GM10266 (cell line): ENCODE measurements around the gene RNASE3.
"Not testable (repeated sequence)": the region's sequence is repeated elsewhere in the genome, so short reads cannot be mapped to it uniquely, and the experiment has no call there.

ENCODE experiments used
- DNase-seq: peaks from one replicate; pipeline ENCODE4 v3.0.0; 2012; ENCODE audit errors: extremely low spot score
- TF ChIP-seq, protein P1 (sequence below): IDR thresholded peaks from 2 replicates; pipeline ENCODE4 v1.5.1; 2012; ENCODE audit warnings: mild to moderate bottlenecking, low read depth; ENCODE audit not compliant: control insufficient read depth, insufficient read depth; ENCODE audit errors: missing control alignments

The RNASE3 gene

DNA sequence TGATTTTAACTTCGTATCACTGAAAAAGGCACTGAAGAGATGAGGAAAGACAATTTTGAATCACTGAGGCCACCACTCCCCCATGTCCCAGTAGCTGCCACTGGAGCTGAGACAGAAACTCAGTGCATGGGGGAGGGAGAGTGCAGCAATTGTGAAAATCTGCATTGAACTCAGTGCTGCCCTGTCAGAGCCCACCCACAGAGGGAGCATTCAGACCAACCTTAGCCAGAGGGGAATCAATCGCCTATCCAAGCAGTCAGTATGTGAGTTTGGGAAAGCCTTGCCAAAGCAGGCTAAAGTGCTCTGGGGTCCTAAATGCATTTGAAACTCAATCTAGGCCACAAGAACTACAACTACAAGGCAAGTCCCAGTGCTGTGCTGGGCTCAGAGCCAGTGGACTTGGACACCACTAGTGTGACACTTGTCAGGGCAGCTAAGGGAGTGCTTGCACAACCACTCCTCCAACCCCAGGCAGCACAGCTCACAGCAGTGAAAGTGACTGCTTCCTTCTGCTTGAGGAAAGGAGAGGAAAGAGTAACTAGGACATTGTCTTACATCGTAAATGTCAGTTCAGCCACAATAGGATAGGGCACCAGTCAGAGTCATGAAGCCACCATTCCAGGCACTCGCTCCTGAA, 13.3 kb downstream of the RNASE3 start:
- no peak for DNase-seq
- TF ChIP-seq, protein P1, sequence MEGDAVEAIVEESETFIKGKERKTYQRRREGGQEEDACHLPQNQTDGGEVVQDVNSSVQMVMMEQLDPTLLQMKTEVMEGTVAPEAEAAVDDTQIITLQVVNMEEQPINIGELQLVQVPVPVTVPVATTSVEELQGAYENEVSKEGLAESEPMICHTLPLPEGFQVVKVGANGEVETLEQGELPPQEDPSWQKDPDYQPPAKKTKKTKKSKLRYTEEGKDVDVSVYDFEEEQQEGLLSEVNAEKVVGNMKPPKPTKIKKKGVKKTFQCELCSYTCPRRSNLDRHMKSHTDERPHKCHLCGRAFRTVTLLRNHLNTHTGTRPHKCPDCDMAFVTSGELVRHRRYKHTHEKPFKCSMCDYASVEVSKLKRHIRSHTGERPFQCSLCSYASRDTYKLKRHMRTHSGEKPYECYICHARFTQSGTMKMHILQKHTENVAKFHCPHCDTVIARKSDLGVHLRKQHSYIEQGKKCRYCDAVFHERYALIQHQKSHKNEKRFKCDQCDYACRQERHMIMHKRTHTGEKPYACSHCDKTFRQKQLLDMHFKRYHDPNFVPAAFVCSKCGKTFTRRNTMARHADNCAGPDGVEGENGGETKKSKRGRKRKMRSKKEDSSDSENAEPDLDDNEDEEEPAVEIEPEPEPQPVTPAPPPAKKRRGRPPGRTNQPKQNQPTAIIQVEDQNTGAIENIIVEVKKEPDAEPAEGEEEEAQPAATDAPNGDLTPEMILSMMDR, result no peak

DNA sequence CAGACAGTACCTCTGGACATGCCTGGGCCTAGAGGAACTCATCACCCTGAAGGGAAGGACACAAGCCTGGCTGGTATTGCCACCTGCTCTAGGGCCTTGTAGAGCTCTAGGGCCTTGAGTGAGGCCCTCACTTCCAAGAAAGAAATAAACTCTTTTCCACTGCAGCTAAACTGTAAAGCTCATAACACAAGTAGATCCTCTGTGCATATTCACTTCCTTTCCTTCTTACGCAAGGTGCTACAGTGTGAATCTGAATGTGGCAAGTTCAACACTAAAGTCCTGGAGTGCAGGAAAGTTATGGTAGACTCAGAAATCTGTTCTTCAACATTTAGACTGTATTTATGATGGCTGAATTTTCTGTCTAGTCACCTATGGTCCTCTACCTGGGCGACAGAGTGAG, 14.5 kb downstream of the RNASE3 start:
- no peak for DNase-seq
- TF ChIP-seq, protein P1, result no peak

DNA sequence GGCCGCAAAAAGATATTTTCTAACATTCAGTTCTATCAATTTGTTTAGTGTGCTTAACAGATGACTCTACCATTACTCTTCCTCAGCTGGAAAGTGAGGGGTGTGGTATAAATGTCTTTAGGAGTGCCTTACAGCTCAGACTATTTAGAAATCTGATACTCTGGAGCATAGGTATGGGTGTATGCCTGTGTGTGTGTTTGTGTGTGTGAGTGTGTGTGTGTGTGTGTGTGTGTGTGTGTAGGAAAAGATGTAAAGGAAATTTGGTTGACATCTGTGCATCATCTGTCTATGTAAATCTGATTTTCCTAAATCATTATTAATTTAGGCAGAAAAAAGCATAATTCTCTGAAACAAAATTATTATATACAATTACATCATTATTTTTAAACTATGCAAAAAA, 16.0 kb downstream of the RNASE3 start:
- no peak for DNase-seq

GRCh38 chr14:20910822-20911221, 19.6 kb downstream of the RNASE3 start:
- DNase-seq, result not testable (repeated sequence)

More for the DNA sequence above, 16.0 kb downstream of the RNASE3 start:
- TF ChIP-seq, protein P1, result no peak

DNA sequence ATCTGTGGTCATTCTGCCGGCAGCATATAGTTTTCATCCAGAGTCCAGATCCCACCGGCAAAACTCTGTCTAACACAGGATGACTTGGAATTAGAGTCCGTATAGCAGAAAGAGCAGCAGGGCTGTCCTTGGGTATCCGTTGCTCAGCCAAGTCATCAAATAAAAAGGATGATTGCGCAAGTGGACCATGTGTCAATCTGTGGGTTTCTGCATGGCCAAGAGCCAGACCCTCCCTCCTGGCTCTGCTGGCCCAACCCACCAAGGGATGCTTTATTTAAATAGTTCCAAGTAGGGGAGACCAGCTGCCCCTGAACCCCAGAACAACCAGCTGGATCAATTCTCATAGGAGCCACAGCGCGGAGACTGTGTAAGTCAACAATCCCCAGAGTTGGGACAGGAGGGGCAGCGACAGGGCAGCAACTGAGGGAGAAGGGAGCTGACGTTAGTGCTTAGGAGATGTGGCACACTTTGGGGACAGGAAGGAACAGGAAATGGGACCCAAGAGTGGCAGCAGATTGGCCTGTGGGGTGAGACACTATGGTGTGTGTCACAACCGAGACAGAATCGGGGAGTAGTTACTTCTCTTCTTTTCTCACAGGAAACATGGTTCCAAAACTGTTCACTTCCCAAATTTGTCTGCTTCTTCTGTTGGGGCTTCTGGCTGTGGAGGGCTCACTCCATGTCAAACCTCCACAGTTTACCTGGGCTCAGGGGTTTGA, 28.0 kb downstream of the RNASE3 start:
- not testable (repeated sequence) for DNase-seq

- not testable (repeated sequence) for DNase-seq
These were observed 32.6 kb downstream of the RNASE3 start for GRCh38 chr14:20923766-20924297.

DNA sequence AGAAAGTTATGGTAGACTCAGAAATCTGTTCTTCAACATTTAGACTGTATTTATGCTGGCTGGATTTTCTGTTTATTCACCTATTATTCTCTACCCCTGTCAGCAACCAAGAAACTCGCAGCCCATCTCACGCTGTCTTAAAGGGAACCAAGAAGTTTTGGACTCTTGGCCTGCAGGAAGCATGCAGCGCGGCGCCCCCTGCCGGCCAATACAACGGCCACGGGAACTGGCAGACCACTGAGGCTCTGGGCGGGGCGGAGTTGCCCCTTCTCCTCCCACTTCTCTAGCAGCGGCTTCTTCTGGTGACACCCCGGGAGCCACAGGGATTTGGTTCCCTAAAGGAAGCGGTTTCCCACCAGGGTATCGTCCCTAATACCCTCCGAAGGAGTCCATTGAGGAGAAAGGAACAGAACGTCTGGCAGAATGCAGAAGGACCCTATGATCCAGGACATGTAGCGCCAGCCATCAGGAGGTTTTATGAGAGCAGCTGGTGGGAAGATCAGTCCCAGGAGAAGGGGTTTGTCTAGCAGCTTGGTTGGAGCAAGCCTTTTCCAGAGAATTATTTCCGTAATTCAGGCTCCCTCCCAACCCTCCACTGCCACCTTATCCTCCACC, 43.1 kb downstream of the RNASE3 start:
- DNase-seq, result peak; percentile 30
- TF ChIP-seq, protein P1, result peak; percentile 55

GRCh38 chr14:20935303-20935984, 44.3 kb downstream of the RNASE3 start:
- TF ChIP-seq, protein P1, result no peak
- DNase-seq, result no peak
